Kidney epithelial cell (primary cell): ENCODE results near the gene KIRREL2. TPM values are rescaled to one million over a fixed set of nuclear protein-coding genes. Genes with fewer than 3 reads are reported as not detected.
"Not testable (repeated sequence)": the region's sequence is repeated elsewhere in the genome, so short reads cannot be mapped to it uniquely, and the experiment has no call there.

Source experiments
- DNase-seq: peaks from one replicate; pipeline ENCODE4 v3.0.0-alpha.2; 2010; ENCODE audit warnings: low read depth
- H3K27me3 ChIP-seq: 2 replicates; pipeline ENCODE4 v1.6.0; 2011; ENCODE audit warnings: low read length; ENCODE audit not compliant: control insufficient read depth, insufficient read depth
- H3K36me3 ChIP-seq: 2 replicates; pipeline ENCODE4 v1.5.1; 2011; ENCODE audit warnings: low read length; ENCODE audit not compliant: control insufficient read depth, insufficient read depth
- H3K4me3 ChIP-seq: 2 replicates; pipeline ENCODE4 v1.5.1; 2011; ENCODE audit warnings: low read depth, mild to moderate bottlenecking, control low read depth, low read length
- total RNA-seq: library from RNA; depleted of rRNA; stranded (reverse); fragments of >200 nt; gene quantifications from 2 replicates; pipeline ENCODE4 v1.2.3, GENCODE V29; 2015
- TF ChIP-seq, protein P1 (sequence below): IDR thresholded peaks from 2 replicates; pipeline ENCODE4 v1.5.1; 2011; ENCODE audit warnings: mild to moderate bottlenecking, moderate library complexity, low read length, control low read depth, inconsistent platforms; ENCODE audit not compliant: insufficient read depth, poor library complexity, severe bottlenecking

KIRREL2 gene
- total RNA-seq, 1 donor from 2014 or later = 0.50 TPM

DNA sequence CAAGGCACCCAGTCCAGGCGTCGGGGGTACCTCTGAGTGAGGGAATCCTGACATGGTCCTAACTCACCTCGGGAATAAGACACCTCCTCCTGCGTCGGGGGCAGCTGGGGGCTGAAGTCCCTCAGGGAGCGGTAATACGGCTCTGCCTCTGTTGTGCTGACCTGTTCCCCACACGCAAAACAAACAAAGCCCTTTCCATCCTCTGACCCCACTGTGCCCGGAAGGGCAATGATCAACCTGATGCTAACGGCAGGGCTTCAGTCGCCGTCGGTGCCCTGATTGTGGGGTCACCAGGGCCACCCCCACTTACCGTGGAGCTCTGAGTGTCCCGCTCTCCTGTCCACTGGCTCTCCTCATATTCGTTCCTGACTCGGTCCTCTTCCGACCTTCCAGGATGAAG is 25.7 kb upstream of the KIRREL2 start:
- H3K36me3 ChIP-seq = no peaks in the 10 kb centered on the region
- no peaks in the 10 kb centered on the region for H3K27me3 ChIP-seq
- no peak for DNase-seq
- H3K4me3 ChIP-seq = no peak overlapping the region
- TF ChIP-seq, protein P1, sequence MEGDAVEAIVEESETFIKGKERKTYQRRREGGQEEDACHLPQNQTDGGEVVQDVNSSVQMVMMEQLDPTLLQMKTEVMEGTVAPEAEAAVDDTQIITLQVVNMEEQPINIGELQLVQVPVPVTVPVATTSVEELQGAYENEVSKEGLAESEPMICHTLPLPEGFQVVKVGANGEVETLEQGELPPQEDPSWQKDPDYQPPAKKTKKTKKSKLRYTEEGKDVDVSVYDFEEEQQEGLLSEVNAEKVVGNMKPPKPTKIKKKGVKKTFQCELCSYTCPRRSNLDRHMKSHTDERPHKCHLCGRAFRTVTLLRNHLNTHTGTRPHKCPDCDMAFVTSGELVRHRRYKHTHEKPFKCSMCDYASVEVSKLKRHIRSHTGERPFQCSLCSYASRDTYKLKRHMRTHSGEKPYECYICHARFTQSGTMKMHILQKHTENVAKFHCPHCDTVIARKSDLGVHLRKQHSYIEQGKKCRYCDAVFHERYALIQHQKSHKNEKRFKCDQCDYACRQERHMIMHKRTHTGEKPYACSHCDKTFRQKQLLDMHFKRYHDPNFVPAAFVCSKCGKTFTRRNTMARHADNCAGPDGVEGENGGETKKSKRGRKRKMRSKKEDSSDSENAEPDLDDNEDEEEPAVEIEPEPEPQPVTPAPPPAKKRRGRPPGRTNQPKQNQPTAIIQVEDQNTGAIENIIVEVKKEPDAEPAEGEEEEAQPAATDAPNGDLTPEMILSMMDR = no peak

- Histone ChIP-seq H3K36me3 (no peaks in the 10 kb centered on the region), H3K27me3 (no peaks in the 10 kb centered on the region), H3K4me3 (no peak overlapping the region)
- no peak for DNase-seq
- TF ChIP-seq, protein P1 = no peak
Measured at GRCh38 chr19:35832054-35832453, 24.7 kb upstream of the KIRREL2 start.

- DNase-seq = no peak
- Histone ChIP-seq H3K4me3 (no peak overlapping the region), H3K27me3 (no peaks in the 10 kb centered on the region), H3K36me3 (no peaks in the 10 kb centered on the region)
- TF ChIP-seq, protein P1 = no peak
Measured at GRCh38 chr19:35833972-35834371, 22.7 kb upstream of the KIRREL2 start.

DNA sequence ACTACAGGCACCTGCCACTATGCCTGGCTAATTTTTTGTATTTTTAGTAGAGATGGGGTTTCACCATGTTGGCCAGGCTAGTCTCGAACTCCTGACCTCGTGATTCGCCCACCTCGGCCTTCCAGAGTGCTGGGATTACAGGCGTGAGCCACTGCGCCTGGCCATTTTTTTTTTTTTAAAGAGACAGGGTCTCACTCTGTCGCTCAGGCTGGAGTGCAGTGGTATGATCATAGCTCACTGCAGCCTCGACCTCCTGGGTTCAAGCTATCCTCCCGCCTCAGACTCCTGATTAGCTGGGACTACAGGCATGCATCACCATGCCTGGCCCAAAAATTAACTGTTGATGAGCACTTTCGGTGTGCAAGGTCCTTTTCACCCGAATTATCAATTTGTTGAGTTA is 20.6 kb upstream of the KIRREL2 start:
- H3K4me3 ChIP-seq, H3K27me3 ChIP-seq, DNase-seq, H3K36me3 ChIP-seq: not testable (repeated sequence)

DNA sequence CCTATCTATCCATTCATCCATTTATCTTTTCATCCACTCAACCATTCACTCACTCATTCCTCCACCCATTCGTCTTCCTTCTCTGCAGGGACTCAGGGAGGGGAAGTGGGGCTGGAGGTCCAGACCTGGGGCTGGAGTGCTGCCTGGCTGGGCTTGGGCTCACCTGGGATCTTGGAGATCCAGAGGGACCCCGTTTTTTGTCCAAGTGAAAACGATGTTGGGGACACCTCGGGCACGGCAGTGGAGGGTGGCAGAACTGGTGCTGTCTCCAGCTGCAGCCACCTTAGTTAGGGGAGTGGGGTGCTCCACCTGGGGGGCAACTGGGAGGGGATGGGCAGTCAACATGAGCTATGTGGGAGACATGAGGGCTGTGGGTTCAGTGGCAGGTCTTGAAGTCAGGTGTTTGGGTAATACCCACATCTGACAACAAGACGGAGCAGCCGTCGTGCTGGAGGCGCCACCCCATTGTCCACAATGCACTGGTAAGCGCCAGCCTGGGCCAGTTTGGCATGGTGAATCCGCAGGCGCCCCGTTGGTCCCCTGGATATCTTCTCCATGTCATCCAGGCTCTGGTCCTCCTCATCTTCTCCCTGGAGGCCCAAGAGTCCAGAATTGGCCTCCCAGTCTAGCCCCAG is 14.6 kb upstream of the KIRREL2 start:
- H3K4me3 ChIP-seq = no peak overlapping the region

GRCh38 chr19:35842666-35843272 is 13.9 kb upstream of the KIRREL2 start:
- no peak for DNase-seq
- TF ChIP-seq, protein P1 = no peak
- Histone ChIP-seq H3K4me3 (no peak overlapping the region), H3K36me3 (no peaks in the 10 kb centered on the region), H3K27me3 (peaks cover 37% of the 10 kb centered on the region)

More for the DNA sequence above, 14.6 kb upstream of the KIRREL2 start:
- DNase-seq = no peak
- TF ChIP-seq, protein P1 = no peak
- Histone ChIP-seq H3K27me3 (peaks cover 37% of the 10 kb centered on the region), H3K36me3 (no peaks in the 10 kb centered on the region)
